GM19455 (cell line): Measurements from ENCODE around the gene WDR4.
"Not testable (repeated sequence)": the region's sequence is repeated elsewhere in the genome, so short reads cannot be mapped to it uniquely, and the experiment has no call there.

Experiments
- ATAC-seq: cut with Tn5 transposase; IDR thresholded peaks from one replicate; pipeline ENCODE4 v1.9.1; 2021; ENCODE audit not compliant: unreplicated experiment

WDR4 gene

GRCh38 chr21:42853621-42854020 is 25.7 kb downstream of the WDR4 start:
- ATAC-seq, result no peak

- no peak for ATAC-seq
These were observed 26.3 kb downstream of the WDR4 start for GRCh38 chr21:42852925-42853570.

- ATAC-seq, result no peak
These were observed 27.3 kb downstream of the WDR4 start for GRCh38 chr21:42851812-42852665.

- ATAC-seq, result no peak
These were observed 28.4 kb downstream of the WDR4 start for GRCh38 chr21:42850866-42851391.

- no peak for ATAC-seq
These were observed 28.9 kb downstream of the WDR4 start for GRCh38 chr21:42850463-42850862.

GRCh38 chr21:42849759-42850412 is 29.5 kb downstream of the WDR4 start:
- no peak for ATAC-seq

- ATAC-seq, result no peak
These were observed 30.2 kb downstream of the WDR4 start for GRCh38 chr21:42848932-42849758.

GRCh38 chr21:42848144-42848931 is 31.0 kb downstream of the WDR4 start:
- not testable (repeated sequence) for ATAC-seq

GRCh38 chr21:42847726-42848125 is 31.6 kb downstream of the WDR4 start:
- ATAC-seq, result no peak

- ATAC-seq, result no peak
These were observed 32.2 kb downstream of the WDR4 start for GRCh38 chr21:42847051-42847707.

- no peak for ATAC-seq
These were observed 33.1 kb downstream of the WDR4 start for GRCh38 chr21:42846221-42846620.

- no peak for ATAC-seq
These were observed 33.9 kb downstream of the WDR4 start for GRCh38 chr21:42845296-42845965.

- no peak for ATAC-seq
These were observed 34.8 kb downstream of the WDR4 start for GRCh38 chr21:42844411-42845113.

- ATAC-seq, result no peak
These were observed 36.3 kb downstream of the WDR4 start for GRCh38 chr21:42843056-42843455.

GRCh38 chr21:42841916-42842655 is 37.3 kb downstream of the WDR4 start:
- not testable (repeated sequence) for ATAC-seq

- ATAC-seq, result no peak
These were observed 38.0 kb downstream of the WDR4 start for GRCh38 chr21:42841156-42841915.
